RWPE2 (cell line): Measurements from ENCODE around the gene PNPO.
A peak's percentile ranks its signal among the peaks of the same experiment; 100 is the strongest.
"Not testable (repeated sequence)": the region's sequence is repeated elsewhere in the genome, so short reads cannot be mapped to it uniquely, and the experiment has no call there.

Source experiments
- ATAC-seq: fragments of 200-7000 bp; cut with Tn5 transposase; 3 replicates; pipeline ENCODE4 v1.9.1; 2021; ENCODE audit warnings: low read depth
- DNase-seq: peaks from one replicate; pipeline ENCODE4 v3.0.0-alpha.2; 2020; ENCODE audit warnings: low spot score
- H3K27ac ChIP-seq: fragments of 450-650 bp; 2 replicates; pipeline ENCODE4 v1.5.1; 2017; ENCODE audit warnings: mild to moderate bottlenecking; ENCODE audit not compliant: poor library complexity, severe bottlenecking
- H3K27me3 ChIP-seq: fragments of 250-450 bp; sonication (Bioruptor Pico); 2 replicates; pipeline ENCODE4 v1.5.1; 2021; ENCODE audit warnings: mild to moderate bottlenecking, moderate library complexity; ENCODE audit not compliant: insufficient read depth, poor library complexity, severe bottlenecking
- H3K36me3 ChIP-seq: fragments of 250-450 bp; sonication (Bioruptor Pico); 2 replicates; pipeline ENCODE4 v1.5.1; 2020; ENCODE audit warnings: low read depth, mild to moderate bottlenecking, moderate library complexity
- H3K4me1 ChIP-seq: fragments of 250-450 bp; sonication (Bioruptor Pico); 2 replicates; pipeline ENCODE4 v1.5.1; 2021; ENCODE audit warnings: mild to moderate bottlenecking, moderate library complexity; ENCODE audit not compliant: insufficient read depth, poor library complexity, severe bottlenecking
- H3K4me3 ChIP-seq: fragments of 250-450 bp; sonication (Bioruptor Pico); 2 replicates; pipeline ENCODE4 v1.5.1; 2021; ENCODE audit warnings: mild to moderate bottlenecking, moderate library complexity; ENCODE audit not compliant: severe bottlenecking
- H3K9me3 ChIP-seq: fragments of 250-450 bp; sonication (Bioruptor Pico); 2 replicates; pipeline ENCODE4 v1.5.1; 2021; ENCODE audit warnings: mild to moderate bottlenecking, moderate library complexity; ENCODE audit not compliant: severe bottlenecking
- CTCF ChIP-seq: fragments of 450-650 bp; IDR thresholded peaks from one replicate; pipeline ENCODE4 v1.5.1; 2017; ENCODE audit warnings: mild to moderate bottlenecking, moderate library complexity; ENCODE audit not compliant: poor library complexity, severe bottlenecking

Gene PNPO

GRCh38 chr17:47917581-47917980, 23.8 kb upstream of the PNPO start:
- Histone ChIP-seq H3K27me3 (no peaks in the 10 kb centered on the region), H3K9me3 (no peaks in the 10 kb centered on the region), H3K4me1 (peaks cover 8% of the 10 kb centered on the region), H3K36me3 (no peaks in the 10 kb centered on the region; the same call in none of the 2 replicates), H3K4me3 (no peak overlapping the region), H3K27ac (peak overlapping the region; percentile 8)
- TF ChIP-seq CTCF = no peak
- DNase-seq (no peak), ATAC-seq (no peak)

GRCh38 chr17:47918006-47918405, 23.4 kb upstream of the PNPO start:
- H3K36me3 ChIP-seq = peaks cover under 1% of the 10 kb centered on the region
- no peaks in the 10 kb centered on the region for H3K27me3 ChIP-seq
- H3K9me3 ChIP-seq = no peaks in the 10 kb centered on the region
- H3K4me1 ChIP-seq = peaks cover 8% of the 10 kb centered on the region
- DNase-seq (no peak), ATAC-seq (no peak)
- no peak overlapping the region for H3K4me3 ChIP-seq
- H3K27ac ChIP-seq = peak overlapping the region; percentile 8
- no peak for TF ChIP-seq CTCF

GRCh38 chr17:47918991-47919390, 22.4 kb upstream of the PNPO start:
- H3K9me3 ChIP-seq = no peaks in the 10 kb centered on the region
- ATAC-seq = no peak
- TF ChIP-seq CTCF = no peak

GRCh38 chr17:47919889-47920288, 21.5 kb upstream of the PNPO start:
- ATAC-seq, H3K4me3 ChIP-seq, H3K27me3 ChIP-seq, H3K4me1 ChIP-seq, H3K36me3 ChIP-seq, H3K9me3 ChIP-seq, H3K27ac ChIP-seq, DNase-seq: not testable (repeated sequence)

More at GRCh38 chr17:47918991-47919390, 22.4 kb upstream of the PNPO start:
- Histone ChIP-seq H3K4me1 (peaks cover 8% of the 10 kb centered on the region), H3K36me3 (peaks cover 4% of the 10 kb centered on the region), H3K4me3 (no peak overlapping the region), H3K27me3 (no peaks in the 10 kb centered on the region), H3K27ac (no peak overlapping the region)
- no peak for DNase-seq

GRCh38 chr17:47924785-47925677, 16.3 kb upstream of the PNPO start:
- Histone ChIP-seq H3K27ac (no peak overlapping the region), H3K36me3 (peaks cover 9% of the 10 kb centered on the region), H3K4me1 (no peaks in the 10 kb centered on the region), H3K9me3 (no peaks in the 10 kb centered on the region), H3K4me3 (no peak overlapping the region), H3K27me3 (no peaks in the 10 kb centered on the region)
- ATAC-seq (no peak), DNase-seq (no peak)
- no peak for TF ChIP-seq CTCF
